Hematopoietic multipotent progenitor cell treated with erythropoietin and hydrocortisone succinate and interleukin-3 and kit ligand, for 17 days (in vitro differentiated cells): Measurements from ENCODE around the gene CADM1.

Experiments
- DNase-seq: peaks from one replicate; pipeline ENCODE4 v3.0.0-alpha.2; 2015; ENCODE audit warnings: low spot score

CADM1 gene

GRCh38 chr11:115148101-115148500, 356.1 kb downstream of the CADM1 start:
- DNase-seq = no peak

DNA sequence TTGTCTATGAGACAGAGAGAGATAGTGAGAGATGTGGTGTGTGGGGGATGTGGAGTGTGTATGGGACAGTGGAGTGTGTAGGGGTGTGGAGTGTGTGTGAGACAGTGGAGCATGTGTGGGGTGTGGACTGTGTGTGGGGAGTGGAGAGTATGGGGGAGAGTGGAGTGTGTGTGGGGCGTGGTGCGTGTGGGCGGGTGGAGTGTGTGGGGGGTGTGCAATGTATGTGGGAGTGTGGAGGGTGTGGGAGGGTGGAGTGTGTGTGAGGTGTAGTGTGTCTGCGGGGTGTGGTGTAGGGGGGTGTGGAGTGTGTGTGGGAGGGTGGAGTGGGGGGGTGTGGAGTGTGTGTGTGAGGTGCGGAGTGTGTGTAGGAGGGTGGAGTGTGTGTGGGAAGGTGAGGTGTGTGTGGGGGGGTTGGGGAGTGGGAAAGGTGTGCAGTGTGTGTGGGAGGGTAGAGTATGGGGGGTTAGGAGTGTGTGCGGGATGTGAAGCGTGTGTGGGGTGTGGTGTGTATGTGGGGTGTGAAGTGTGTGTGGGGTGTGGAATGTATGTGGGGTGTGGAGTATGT, 356.9 kb downstream of the CADM1 start:
- no peak for DNase-seq

DNA sequence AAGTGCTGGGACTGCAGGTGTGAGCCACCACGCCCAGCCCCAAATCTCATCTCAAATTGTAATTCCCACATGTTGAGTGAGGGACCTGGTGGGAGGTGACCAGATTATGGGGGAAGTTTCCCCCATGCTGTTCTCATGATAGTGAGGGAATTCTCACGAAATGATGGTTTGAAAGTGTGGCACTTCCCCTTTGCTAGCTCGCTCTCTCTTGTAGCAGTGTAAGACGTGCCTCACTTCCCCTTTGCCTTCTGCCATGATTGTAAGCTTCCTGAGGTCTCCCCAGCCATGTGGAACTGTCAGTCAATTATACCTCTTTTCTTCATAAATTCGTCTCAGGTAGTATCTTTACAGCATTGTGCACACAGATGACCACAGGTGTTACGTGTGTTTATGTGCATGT, 357.8 kb downstream of the CADM1 start:
- DNase-seq = no peak

- DNase-seq = no peak
Measured at GRCh38 chr11:115145324-115145723, 358.9 kb downstream of the CADM1 start.

DNA sequence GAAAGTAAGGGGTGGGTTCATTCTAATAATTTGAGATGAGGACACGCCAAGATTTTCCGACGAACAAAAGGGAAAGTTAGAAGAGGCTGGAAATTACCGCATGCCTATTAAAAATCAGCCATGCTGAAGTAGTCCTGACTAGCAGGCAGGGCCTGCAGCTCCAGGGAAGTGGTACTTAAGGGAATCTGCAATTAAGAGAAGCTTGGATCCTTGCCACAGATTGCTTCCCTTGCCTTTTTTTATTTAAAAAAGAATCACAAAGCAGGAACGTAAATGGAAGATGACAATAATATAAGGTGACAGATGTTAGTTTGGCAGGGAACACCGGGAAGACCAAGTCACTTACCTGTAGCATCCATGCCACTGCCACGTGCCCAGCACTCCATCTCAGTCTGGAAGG, 359.3 kb downstream of the CADM1 start:
- DNase-seq = no peak

GRCh38 chr11:115144014-115144413, 360.2 kb downstream of the CADM1 start:
- DNase-seq = no peak

DNA sequence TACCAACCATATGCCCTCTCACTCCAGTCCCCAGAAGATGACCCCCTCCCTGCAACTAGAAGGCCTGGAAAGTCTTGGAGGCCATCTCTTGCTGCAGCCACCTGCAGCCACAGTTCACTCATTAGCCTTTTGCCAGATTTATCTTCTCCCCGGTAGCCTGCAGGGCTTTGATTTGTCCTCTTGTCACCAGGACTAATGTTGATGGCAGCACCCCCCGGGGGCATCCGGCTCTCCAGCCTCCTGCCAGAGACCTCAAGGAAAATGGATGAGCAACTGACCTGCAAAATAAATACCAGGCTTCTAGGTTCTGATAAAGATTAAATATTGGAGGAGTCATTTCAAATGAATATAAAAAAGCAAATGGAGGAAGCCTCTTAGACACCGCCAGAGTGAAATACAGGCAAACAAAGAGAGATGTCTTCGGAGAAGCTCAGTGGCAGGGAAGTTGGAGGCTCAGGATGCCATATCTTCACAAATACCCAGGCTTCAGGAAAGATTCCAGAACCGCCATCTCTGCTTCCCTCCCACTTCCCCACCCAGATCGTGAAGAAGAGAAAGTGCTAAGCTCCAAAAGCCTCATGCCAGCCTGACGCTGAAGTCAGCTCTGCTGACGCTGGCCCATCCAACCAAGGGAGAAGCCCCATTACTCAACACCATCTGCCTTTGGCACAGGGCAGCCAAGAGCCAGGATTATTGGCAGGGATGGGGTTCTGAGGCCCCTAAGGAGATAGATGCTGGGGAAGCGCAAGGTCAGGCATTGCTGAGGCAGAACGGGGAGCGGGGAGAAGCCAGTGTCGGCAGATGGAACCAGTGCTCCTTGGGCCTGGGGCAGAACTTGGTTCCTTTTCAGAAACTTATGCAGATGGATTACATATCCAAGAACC, 362.7 kb downstream of the CADM1 start:
- DNase-seq = no peak

GRCh38 chr11:115135936-115136335, 368.3 kb downstream of the CADM1 start:
- DNase-seq = no peak

- DNase-seq = no peak
Measured at GRCh38 chr11:115134926-115135325, 369.3 kb downstream of the CADM1 start.

DNA sequence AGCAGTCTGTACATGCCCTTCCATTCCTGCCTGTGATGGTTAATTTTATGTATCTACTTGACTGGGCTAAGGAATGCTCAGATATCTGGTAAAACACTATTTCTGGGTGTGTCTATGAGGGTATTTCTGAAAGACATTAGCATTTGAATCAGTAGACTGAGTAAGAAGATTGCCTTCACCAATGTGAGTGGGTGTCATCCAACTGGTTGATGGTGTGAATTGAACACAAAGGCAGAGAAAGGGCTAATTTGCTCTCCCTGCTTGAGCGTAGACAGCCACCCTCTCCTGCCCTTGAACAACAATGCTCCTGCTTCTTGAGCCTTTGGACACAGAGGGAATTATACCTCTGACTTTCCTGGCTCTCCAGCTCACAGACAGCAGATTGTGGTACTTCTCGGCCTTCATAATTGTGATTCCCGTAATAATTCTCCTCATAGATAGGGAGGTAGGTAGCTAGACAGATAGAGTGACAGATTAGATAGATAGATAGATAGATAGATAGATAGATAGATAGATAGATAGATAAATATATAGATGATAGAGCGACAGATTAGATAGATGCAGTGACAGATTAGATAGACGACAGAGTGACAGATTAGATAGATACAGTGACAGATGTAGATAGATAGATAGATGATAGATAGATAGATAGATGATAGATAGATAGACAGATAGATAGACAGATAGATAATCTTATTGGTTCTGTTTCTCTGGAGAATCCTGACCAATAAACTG, 370.6 kb downstream of the CADM1 start:
- no peak for DNase-seq

GRCh38 chr11:115132436-115133228, 371.6 kb downstream of the CADM1 start:
- DNase-seq = no peak

GRCh38 chr11:115129473-115130289, 374.5 kb downstream of the CADM1 start:
- DNase-seq = no peak

- no peak for DNase-seq
Measured at GRCh38 chr11:115128226-115128625, 376.0 kb downstream of the CADM1 start.

- no peak for DNase-seq
Measured at GRCh38 chr11:115127790-115128189, 376.4 kb downstream of the CADM1 start.

- no peak for DNase-seq
Measured at GRCh38 chr11:115126515-115127208, 377.6 kb downstream of the CADM1 start.

- DNase-seq = no peak
Measured at GRCh38 chr11:115126092-115126491, 378.1 kb downstream of the CADM1 start.

DNA sequence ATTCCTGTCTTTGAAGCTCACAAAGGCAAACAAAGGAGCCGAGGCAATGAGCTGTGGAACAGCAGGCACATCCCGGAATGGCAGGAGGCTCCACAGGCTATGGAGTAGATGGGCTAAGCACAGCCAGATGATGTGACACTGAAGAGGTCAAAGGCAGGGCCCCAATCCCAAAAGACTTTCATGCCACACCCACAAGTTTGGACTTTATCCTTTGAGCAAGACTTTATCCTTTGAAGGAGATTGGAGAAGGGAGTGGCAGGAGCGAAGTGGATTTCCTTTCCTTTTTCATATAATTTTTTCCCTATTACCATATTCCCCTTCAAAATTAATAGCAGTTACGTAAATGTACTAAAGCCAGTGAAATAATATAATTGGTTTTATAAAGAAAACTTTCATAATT, 379.4 kb downstream of the CADM1 start:
- DNase-seq = no peak

DNA sequence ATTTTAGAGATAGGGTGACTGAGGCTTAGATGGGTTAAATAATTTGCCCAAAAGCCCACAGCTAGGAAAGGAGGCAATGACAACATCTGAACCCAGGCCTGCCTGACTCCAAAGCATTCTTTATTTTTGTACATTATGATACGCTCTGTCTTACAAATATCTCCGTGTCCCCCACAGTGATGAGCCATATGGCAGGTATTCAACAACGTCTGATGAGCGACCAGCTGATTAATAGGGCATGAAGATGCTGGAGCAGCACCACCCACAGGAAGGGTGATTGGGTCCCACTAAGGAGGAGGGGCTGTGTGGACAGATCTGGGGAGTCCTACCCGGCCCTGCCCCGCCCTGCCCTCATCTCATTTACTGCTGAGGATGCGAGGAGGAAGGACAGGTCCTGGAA, 380.6 kb downstream of the CADM1 start:
- no peak for DNase-seq

GRCh38 chr11:115122274-115122673, 381.9 kb downstream of the CADM1 start:
- DNase-seq = no peak
